HepG2 (cell line): ENCODE results near the gene KAZALD1. TPM values are rescaled to one million over a fixed set of nuclear protein-coding genes. Genes with fewer than 3 reads are reported as not detected.
A peak's percentile ranks its signal among the peaks of the same experiment; 100 is the strongest.

Experiments used
- DDIT3 ChIP-seq: sonication (generic); formaldehyde crosslinking; IDR thresholded peaks from 2 replicates; pipeline ENCODE4 v1.4.0; 2020; ENCODE audit warnings: mild to moderate bottlenecking, missing genetic modification reagents
- GZF1 ChIP-seq: sonication (generic); formaldehyde crosslinking; IDR thresholded peaks from 2 replicates; pipeline ENCODE4 v1.5.1; 2020; ENCODE audit warnings: mild to moderate bottlenecking, missing genetic modification reagents
- KAT2B ChIP-seq: fragments of 150-350 bp; IDR thresholded peaks from 2 replicates; pipeline ENCODE4 v1.6.1; 2014; ENCODE audit warnings: low read depth, low read length, borderline replicate concordance
- MBD4 ChIP-seq: IDR thresholded peaks from 2 replicates; pipeline ENCODE4 v1.6.1; 2012; ENCODE audit warnings: low read length, inconsistent platforms, borderline replicate concordance
- MEIS1 ChIP-seq: sonication (generic); formaldehyde crosslinking; IDR thresholded peaks from 2 replicates; pipeline ENCODE4 v1.9.0; 2021; ENCODE audit warnings: mild to moderate bottlenecking, missing genetic modification reagents, moderate library complexity, borderline replicate concordance
- MEIS2 ChIP-seq: sonication (generic); formaldehyde crosslinking; IDR thresholded peaks from 2 replicates; pipeline ENCODE4 v1.9.0; 2021; ENCODE audit warnings: mild to moderate bottlenecking, missing genetic modification reagents
- PAWR ChIP-seq: sonication (generic); formaldehyde crosslinking; IDR thresholded peaks from 2 replicates; pipeline ENCODE4 v1.4.0; 2020; ENCODE audit warnings: missing genetic modification reagents, mild to moderate bottlenecking, borderline replicate concordance
- PITX1 ChIP-seq: sonication (generic); formaldehyde crosslinking; IDR thresholded peaks from 2 replicates; pipeline ENCODE4 v1.5.1; 2020; ENCODE audit warnings: mild to moderate bottlenecking, missing genetic modification reagents
- SAP130 ChIP-seq: IDR thresholded peaks from 2 replicates; pipeline ENCODE4 v1.6.1; 2016; ENCODE audit warnings: low read depth
- THAP9 ChIP-seq: sonication (generic); formaldehyde crosslinking; IDR thresholded peaks from 2 replicates; pipeline ENCODE4; 2020; ENCODE audit warnings: missing genetic modification reagents, mild to moderate bottlenecking, borderline replicate concordance
- ZNF329 ChIP-seq: sonication (generic); formaldehyde crosslinking; IDR thresholded peaks from 2 replicates; pipeline ENCODE4 v1.9.0; 2021; ENCODE audit warnings: low read depth, mild to moderate bottlenecking, missing genetic modification reagents
- ZNF430 ChIP-seq: sonication (generic); formaldehyde crosslinking; IDR thresholded peaks from 2 replicates; pipeline ENCODE4 v1.9.0; 2021; ENCODE audit warnings: mild to moderate bottlenecking, missing genetic modification reagents
- ZNF564 ChIP-seq: sonication (generic); formaldehyde crosslinking; IDR thresholded peaks from 2 replicates; pipeline ENCODE4 v1.8.1; 2023; ENCODE audit warnings: mild to moderate bottlenecking, missing genetic modification reagents
- ZNF816 ChIP-seq: sonication (generic); formaldehyde crosslinking; IDR thresholded peaks from 2 replicates; pipeline ENCODE4 v1.8.0; 2022; ENCODE audit warnings: missing genetic modification reagents, mild to moderate bottlenecking, borderline replicate concordance
- polyA plus RNA-seq, 8 experiments: library from polyadenylated mRNA; depleted of rRNA in 3 of 8; stranded (reverse) in 7 of 8; unstranded in 1 of 8; fragments of >200 nt; fragmentation: Illumina TruSeq in 4 of 8; extraction: Trizol in 4 of 8; gene quantifications; 2 replicates each; pipeline versions ENCODE4 v1.2.1 to v1.2.3, GENCODE V29; 2011 to 2016; ENCODE audit warnings: low read depth in 4 of 8, missing spikeins in 1 of 8, mixed read lengths in 1 of 8; ENCODE audit not compliant: insufficient read depth in 1 of 8
- total RNA-seq, 5 experiments: library from RNA; depleted of rRNA; stranded (reverse); fragments of >200 nt; fragmentation: Illumina TruSeq; extraction: Trizol; gene quantifications; 2 replicates each; pipeline ENCODE4 v1.2.3, GENCODE V29; 2016; ENCODE audit warnings: low read depth in 1 of 5
- TF ChIP-seq, protein P1 (sequence below): sonication (generic); formaldehyde crosslinking; IDR thresholded peaks from 2 replicates; pipeline ENCODE4 v1.5.0; 2020; ENCODE audit warnings: missing genetic modification reagents
- TF ChIP-seq, protein P2 (sequence below): sonication (generic); formaldehyde crosslinking; IDR thresholded peaks from 2 replicates; pipeline ENCODE4 v1.4.0; 2020; ENCODE audit warnings: missing genetic modification reagents
- TF ChIP-seq, protein P3 (sequence below), 2 experiments: fragments of 450-650 bp in 1 of 2; sonication (generic) in 1 of 2; formaldehyde crosslinking; IDR thresholded peaks; 2 replicates each; pipeline versions ENCODE4 v1.5.0 to v1.8.0; 2020 to 2022; ENCODE audit warnings: mild to moderate bottlenecking in 1 of 2, missing genetic modification reagents in 1 of 2

The KAZALD1 gene
- total and polyA plus RNA-seq, 2 of the 13 experiments (the other 11 are each of a cell fraction or from before 2014, with no cell fraction given): 16.7 to 27.7 TPM

DNA sequence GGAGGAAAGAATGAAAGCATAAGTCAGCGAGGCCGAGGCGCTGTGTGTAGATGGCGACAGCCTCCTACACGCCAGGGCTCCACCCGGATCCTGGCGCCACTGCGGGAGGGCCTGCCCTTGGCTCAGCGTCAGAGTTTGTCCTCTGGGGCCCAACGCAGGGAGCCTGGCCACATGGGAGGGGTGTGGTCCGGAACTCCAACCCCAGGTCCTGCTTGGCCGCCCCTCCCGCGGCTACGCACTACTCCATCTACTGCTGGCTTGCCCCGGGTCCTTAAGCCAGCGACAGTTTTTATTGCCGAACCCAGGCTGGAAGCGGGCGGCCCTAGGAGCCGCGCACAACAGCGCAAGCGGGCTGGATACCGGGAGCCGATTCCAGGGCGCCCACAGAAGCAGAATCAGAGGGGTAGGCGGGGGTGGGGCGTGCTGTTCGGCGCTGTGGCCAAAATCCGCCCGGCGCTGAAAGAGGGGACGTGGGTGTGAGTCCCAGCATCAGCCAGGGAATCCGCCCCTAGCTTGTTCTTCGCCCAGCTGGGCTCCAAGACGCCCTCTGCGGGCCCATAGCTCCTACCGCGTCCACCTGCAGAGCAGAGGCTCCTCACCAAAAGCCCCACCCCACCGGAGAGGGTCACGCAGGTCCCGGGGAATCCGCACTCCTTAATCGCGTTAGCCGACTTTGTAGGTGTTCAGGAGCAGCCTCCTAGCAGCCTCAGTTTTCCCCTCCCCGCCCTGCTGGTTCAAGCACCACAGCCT is 4.5 kb downstream of the KAZALD1 start (continued):
- TF ChIP-seq, protein P1, sequence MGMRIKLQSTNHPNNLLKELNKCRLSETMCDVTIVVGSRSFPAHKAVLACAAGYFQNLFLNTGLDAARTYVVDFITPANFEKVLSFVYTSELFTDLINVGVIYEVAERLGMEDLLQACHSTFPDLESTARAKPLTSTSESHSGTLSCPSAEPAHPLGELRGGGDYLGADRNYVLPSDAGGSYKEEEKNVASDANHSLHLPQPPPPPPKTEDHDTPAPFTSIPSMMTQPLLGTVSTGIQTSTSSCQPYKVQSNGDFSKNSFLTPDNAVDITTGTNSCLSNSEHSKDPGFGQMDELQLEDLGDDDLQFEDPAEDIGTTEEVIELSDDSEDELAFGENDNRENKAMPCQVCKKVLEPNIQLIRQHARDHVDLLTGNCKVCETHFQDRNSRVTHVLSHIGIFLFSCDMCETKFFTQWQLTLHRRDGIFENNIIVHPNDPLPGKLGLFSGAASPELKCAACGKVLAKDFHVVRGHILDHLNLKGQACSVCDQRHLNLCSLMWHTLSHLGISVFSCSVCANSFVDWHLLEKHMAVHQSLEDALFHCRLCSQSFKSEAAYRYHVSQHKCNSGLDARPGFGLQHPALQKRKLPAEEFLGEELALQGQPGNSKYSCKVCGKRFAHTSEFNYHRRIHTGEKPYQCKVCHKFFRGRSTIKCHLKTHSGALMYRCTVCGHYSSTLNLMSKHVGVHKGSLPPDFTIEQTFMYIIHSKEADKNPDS (CRISPR knock-in tag): peak; percentile 54; the same call in 1 of the 2 replicates
- peak; percentile 48; the same call in 1 of the 2 replicates for TF ChIP-seq MEIS1
- TF ChIP-seq, protein P2, sequence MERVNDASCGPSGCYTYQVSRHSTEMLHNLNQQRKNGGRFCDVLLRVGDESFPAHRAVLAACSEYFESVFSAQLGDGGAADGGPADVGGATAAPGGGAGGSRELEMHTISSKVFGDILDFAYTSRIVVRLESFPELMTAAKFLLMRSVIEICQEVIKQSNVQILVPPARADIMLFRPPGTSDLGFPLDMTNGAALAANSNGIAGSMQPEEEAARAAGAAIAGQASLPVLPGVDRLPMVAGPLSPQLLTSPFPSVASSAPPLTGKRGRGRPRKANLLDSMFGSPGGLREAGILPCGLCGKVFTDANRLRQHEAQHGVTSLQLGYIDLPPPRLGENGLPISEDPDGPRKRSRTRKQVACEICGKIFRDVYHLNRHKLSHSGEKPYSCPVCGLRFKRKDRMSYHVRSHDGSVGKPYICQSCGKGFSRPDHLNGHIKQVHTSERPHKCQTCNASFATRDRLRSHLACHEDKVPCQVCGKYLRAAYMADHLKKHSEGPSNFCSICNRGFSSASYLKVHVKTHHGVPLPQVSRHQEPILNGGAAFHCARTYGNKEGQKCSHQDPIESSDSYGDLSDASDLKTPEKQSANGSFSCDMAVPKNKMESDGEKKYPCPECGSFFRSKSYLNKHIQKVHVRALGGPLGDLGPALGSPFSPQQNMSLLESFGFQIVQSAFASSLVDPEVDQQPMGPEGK (CRISPR knock-in tag): peak; percentile 98
- TF ChIP-seq ZNF816: peak; percentile 30; the same call in 1 of the 2 replicates
- no peak for TF ChIP-seq DDIT3 (CRISPR knock-in tag)
- TF ChIP-seq SAP130 (CRISPR knock-in tag): peak; percentile 95
- peak; percentile 9; the same call in 1 of the 2 replicates for TF ChIP-seq MEIS2 (CRISPR knock-in tag)
- 0 out of 2 replicates have a peak, but pooled peaks have one; percentile 32 for TF ChIP-seq ZNF329 (CRISPR knock-in tag)
- TF ChIP-seq THAP9 (CRISPR knock-in tag): peak; percentile 70
- 0 out of 2 replicates have a peak, but pooled peaks have one; percentile 13 for TF ChIP-seq ZNF430 (CRISPR knock-in tag)
- TF ChIP-seq, protein P3, sequence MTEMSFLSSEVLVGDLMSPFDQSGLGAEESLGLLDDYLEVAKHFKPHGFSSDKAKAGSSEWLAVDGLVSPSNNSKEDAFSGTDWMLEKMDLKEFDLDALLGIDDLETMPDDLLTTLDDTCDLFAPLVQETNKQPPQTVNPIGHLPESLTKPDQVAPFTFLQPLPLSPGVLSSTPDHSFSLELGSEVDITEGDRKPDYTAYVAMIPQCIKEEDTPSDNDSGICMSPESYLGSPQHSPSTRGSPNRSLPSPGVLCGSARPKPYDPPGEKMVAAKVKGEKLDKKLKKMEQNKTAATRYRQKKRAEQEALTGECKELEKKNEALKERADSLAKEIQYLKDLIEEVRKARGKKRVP (CRISPR knock-in tag; IDR thresholded peaks at IDR 0.05): no peak
- no peak for TF ChIP-seq GZF1
- peak; percentile 64; the same call in 1 of the 2 replicates for TF ChIP-seq PITX1
- TF ChIP-seq ZNF564 (CRISPR knock-in tag): no peak
- no peak for TF ChIP-seq PAWR (CRISPR knock-in tag)
- no peak for TF ChIP-seq KAT2B
- TF ChIP-seq MBD4: no peak
